Transverse colon (tissue), 4 donors: ENCODE data around the gene PKIG. TPM values are rescaled to one million over a fixed set of nuclear protein-coding genes. Genes with fewer than 3 reads are reported as not detected.
"Not testable (repeated sequence)": the region's sequence is repeated elsewhere in the genome, so short reads cannot be mapped to it uniquely, and the experiment has no call there.

Experiments used
- DNase-seq: peaks from one replicate; pipeline ENCODE4 v3.0.0-alpha.2; 2019
- H3K27ac ChIP-seq, 4 donors: fragments of 200-600 bp; sonication (generic); 2 replicates each; pipeline ENCODE4 v1.5.1; 2016 to 2018; ENCODE audit warnings: inconsistent platforms in 4 of 4
- H3K27me3 ChIP-seq: fragments of 200-600 bp; sonication (generic); 2 replicates; pipeline ENCODE4 v1.5.1; 2017; ENCODE audit warnings: inconsistent platforms
- H3K36me3 ChIP-seq, 4 donors: fragments of 200-600 bp; sonication (generic); 2 replicates each; pipeline ENCODE4 v1.5.1; 2017 to 2019; ENCODE audit warnings: inconsistent platforms in 4 of 4
- H3K4me1 ChIP-seq, 4 donors: fragments of 200-600 bp; sonication (generic); 2 replicates each; pipeline ENCODE4 v1.5.1; 2017 to 2020; ENCODE audit warnings: inconsistent platforms in 4 of 4
- H3K4me3 ChIP-seq, 4 donors: fragments of 200-600 bp; sonication (generic); 1 replicate in 1 of 4; 2 replicates in 3 of 4; pipeline versions ENCODE4 v1.5.1 to v1.6.1; 2017 to 2019; ENCODE audit warnings: inconsistent platforms in 4 of 4
- H3K9me3 ChIP-seq, 2 donors: fragments of 200-600 bp; sonication (generic); 2 replicates each; pipeline ENCODE4 v1.5.1; 2017 to 2019; ENCODE audit warnings: inconsistent platforms in 2 of 2
- EP300 ChIP-seq: sonication (generic); formaldehyde crosslinking; IDR thresholded peaks from one replicate; pipeline ENCODE4 v1.6.1; 2017; ENCODE audit warnings: antibody characterized with exemption, low read depth
- POLR2A ChIP-seq: fragments of 450-650 bp; IDR thresholded peaks from one replicate; pipeline ENCODE4 v1.6.1; 2016; ENCODE audit warnings: antibody characterized with exemption, mild to moderate bottlenecking, moderate library complexity
- POLR2AphosphoS5 ChIP-seq, 3 donors: sonication (generic); formaldehyde crosslinking; IDR thresholded peaks; one replicate each; pipeline ENCODE4 v1.6.1; 2016; ENCODE audit warnings: antibody characterized with exemption in 3 of 3
- WGBS, 2 donors: methylation state at CpG; one replicate each; pipeline ENCODE4 v1.1.5; 2018; ENCODE audit warnings: low coverage in 1 of 2; 5-methylcytosine and 5-hydroxymethylcytosine counted together
- in situ Hi-C, 4 donors: fragments of 200-750 bp; cut with MboI; loops; one replicate each; pipeline versions ENCODE4 v1.15.0 to v1.15.1; 2017; ENCODE audit warnings: low sequenced_read_pairs in 3 of 4, low pct_ligation_motif_present in 1 of 4, low pct_unique_long_range_greater_than_20kb in 1 of 4
- intact Hi-C: fragments of 100-400 bp; cut with DNase I; formaldehyde crosslinking; loops from one replicate; pipeline ENCODE4 v1.15.1; 2023; ENCODE audit warnings: low total_unique reads
- total RNA-seq, 4 donors: library from RNA; depleted of rRNA; stranded (reverse); fragments of >200 nt; gene quantifications; one replicate each; pipeline ENCODE4 v1.1.0, GENCODE V29; 2016
- TF ChIP-seq, protein P1 (sequence below), 5 experiments: fragments of 200-600 bp in 3 of 5; fragments of 450-650 bp in 2 of 5; sonication (generic) in 3 of 5; IDR thresholded peaks; 1 replicate in 2 of 5; 2 replicates in 3 of 5; pipeline ENCODE4 v1.5.1; 2016 to 2017; ENCODE audit warnings: antibody characterized with exemption in 5 of 5, inconsistent platforms in 3 of 5, mild to moderate bottlenecking in 2 of 5, moderate library complexity in 1 of 5

PKIG gene
- total RNA-seq, 4 donors from 2014 or later = 40.8 to 106 (median 80.4) TPM

- H3K36me3 ChIP-seq = no peaks in the 10 kb centered on the region
- WGBS, 2 donors = 87 to 95% methylated on average over 2 of the region's 2 CpGs
- H3K27ac ChIP-seq = no peak overlapping the region
- no peaks in the 10 kb centered on the region for H3K9me3 ChIP-seq
- H3K27me3 ChIP-seq = no peaks in the 10 kb centered on the region
- H3K4me3 ChIP-seq = no peak overlapping the region
- no peak for DNase-seq
- intact Hi-C loops = no loop called here
- peaks cover 0 to 23% (median 6%) of the 10 kb centered on the region in 4 donors for H3K4me1 ChIP-seq
- in situ Hi-C loops = no loop called here
- no peak for TF ChIP-seq POLR2AphosphoS5 (IDR thresholded peaks at IDR 0.05)
- TF ChIP-seq, protein P1, sequence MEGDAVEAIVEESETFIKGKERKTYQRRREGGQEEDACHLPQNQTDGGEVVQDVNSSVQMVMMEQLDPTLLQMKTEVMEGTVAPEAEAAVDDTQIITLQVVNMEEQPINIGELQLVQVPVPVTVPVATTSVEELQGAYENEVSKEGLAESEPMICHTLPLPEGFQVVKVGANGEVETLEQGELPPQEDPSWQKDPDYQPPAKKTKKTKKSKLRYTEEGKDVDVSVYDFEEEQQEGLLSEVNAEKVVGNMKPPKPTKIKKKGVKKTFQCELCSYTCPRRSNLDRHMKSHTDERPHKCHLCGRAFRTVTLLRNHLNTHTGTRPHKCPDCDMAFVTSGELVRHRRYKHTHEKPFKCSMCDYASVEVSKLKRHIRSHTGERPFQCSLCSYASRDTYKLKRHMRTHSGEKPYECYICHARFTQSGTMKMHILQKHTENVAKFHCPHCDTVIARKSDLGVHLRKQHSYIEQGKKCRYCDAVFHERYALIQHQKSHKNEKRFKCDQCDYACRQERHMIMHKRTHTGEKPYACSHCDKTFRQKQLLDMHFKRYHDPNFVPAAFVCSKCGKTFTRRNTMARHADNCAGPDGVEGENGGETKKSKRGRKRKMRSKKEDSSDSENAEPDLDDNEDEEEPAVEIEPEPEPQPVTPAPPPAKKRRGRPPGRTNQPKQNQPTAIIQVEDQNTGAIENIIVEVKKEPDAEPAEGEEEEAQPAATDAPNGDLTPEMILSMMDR (IDR thresholded peaks at IDR 0.05) = no peak
- TF ChIP-seq EP300 = no peak
Observed at GRCh38 chr20:44560229-44560628, 22.1 kb upstream of the PKIG start.

- in situ Hi-C loops, H3K4me3 ChIP-seq, H3K9me3 ChIP-seq, H3K27ac ChIP-seq, H3K36me3 ChIP-seq, DNase-seq, H3K27me3 ChIP-seq, intact Hi-C loops: not testable (repeated sequence)
- WGBS, 2 donors = 77 to 87% methylated on average over 4 to 6 of the region's 6 CpGs
- peaks cover 0 to 22% (median 5%) of the 10 kb centered on the region in 4 donors for H3K4me1 ChIP-seq
Observed at GRCh38 chr20:44560818-44561217, 21.6 kb upstream of the PKIG start.

DNA sequence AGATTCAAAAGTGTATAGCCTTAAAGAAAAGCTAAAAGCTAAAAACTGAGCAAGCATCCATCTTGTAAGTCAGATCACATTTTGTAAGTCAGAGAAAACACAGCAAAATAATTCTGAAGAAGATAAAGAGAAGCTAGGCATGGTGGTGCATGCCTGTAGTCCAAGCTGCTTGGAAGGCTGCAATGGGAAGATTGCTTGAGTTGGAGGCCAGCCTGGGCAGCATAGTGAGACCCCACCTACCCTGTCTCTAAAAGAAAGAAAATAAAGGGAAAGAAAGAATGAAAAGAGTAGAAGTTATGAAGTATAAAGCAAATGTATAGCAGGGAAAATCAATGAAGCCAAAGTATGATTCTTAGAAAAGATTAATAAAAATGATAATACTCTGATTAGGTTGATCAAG is 20.5 kb upstream of the PKIG start:
- H3K9me3 ChIP-seq = no peaks in the 10 kb centered on the region
- H3K4me3 ChIP-seq = no peak overlapping the region
- no peak overlapping the region for H3K27ac ChIP-seq
- in situ Hi-C loops (no loop called here), intact Hi-C loops (no loop called here)
- DNase-seq = no peak
- no peak for TF ChIP-seq POLR2A
- no peak for TF ChIP-seq EP300
- no peak for TF ChIP-seq POLR2AphosphoS5 (IDR thresholded peaks at IDR 0.05)
- TF ChIP-seq, protein P1 (IDR thresholded peaks at IDR 0.05) = no peak
- no peaks in the 10 kb centered on the region for H3K36me3 ChIP-seq
- peaks cover 0 to 23% (median 3%) of the 10 kb centered on the region in 4 donors for H3K4me1 ChIP-seq
- no peaks in the 10 kb centered on the region for H3K27me3 ChIP-seq

GRCh38 chr20:44566018-44566417 is 16.4 kb upstream of the PKIG start:
- no peaks in the 10 kb centered on the region for H3K36me3 ChIP-seq
- H3K27me3 ChIP-seq = no peaks in the 10 kb centered on the region
- peaks cover 0 to 23% (median 4%) of the 10 kb centered on the region in 4 donors for H3K4me1 ChIP-seq
- in situ Hi-C loops (no loop called here), intact Hi-C loops (no loop called here)
- H3K9me3 ChIP-seq = no peaks in the 10 kb centered on the region
- no peak overlapping the region for H3K4me3 ChIP-seq
- no peak for DNase-seq
- no peak for TF ChIP-seq EP300
- TF ChIP-seq POLR2A = no peak
- TF ChIP-seq, protein P1 (IDR thresholded peaks at IDR 0.05) = no peak
- no peak for TF ChIP-seq POLR2AphosphoS5 (IDR thresholded peaks at IDR 0.05)
- peak overlapping the region in 3 of 4 donors; percentile 65 to 81 (median 66) for H3K27ac ChIP-seq
- WGBS, 2 donors = 73 to 89% methylated on average over 1 to 3 of the region's 3 CpGs

DNA sequence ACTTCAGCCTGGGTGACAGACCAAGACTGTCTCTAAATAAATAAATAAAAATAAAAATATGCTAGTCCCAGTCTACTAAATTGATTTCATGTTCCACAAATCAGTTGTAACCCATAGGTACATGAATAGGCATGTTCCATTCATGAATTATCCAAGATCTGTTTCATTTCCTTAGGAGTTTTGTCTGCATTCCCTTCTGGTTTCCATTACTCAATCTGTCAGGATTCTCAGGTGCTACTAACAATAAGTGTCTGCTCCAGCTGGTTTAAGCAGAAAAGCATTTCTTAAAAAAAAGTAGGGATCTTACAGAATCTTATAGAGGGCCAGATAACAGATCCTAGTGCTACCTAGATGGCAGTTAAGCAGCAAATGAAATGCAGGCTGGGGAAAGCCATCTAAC is 15.6 kb upstream of the PKIG start:
- no peak for DNase-seq
- Histone ChIP-seq H3K4me3 (no peak overlapping the region), H3K27ac (peak overlapping the region in 3 of 4 donors; percentile 49 to 81 (median 65)), H3K4me1 (peaks cover 2 to 29% (median 6%) of the 10 kb centered on the region in 4 donors), H3K27me3 (no peaks in the 10 kb centered on the region), H3K9me3 (no peaks in the 10 kb centered on the region), H3K36me3 (no peaks in the 10 kb centered on the region)
- TF ChIP-seq, protein P1 (IDR thresholded peaks at IDR 0.05) = no peak
- no peak for TF ChIP-seq POLR2A
- no peak for TF ChIP-seq POLR2AphosphoS5 (IDR thresholded peaks at IDR 0.05)
- no peak for TF ChIP-seq EP300
- in situ Hi-C loops = no loop called here
- intact Hi-C loops = no loop called here
